ENCODE results near the gene TCEAL5.
"Not testable (repeated sequence)": the region's sequence is repeated elsewhere in the genome, so short reads cannot be mapped to it uniquely, and the experiment has no call there.

Gene TCEAL5

GRCh38 chrX:103276581-103277002 is at the start of gene TCEAL5:
TCEAL5 (minus strand) TSS chrX:103276750; CDS start chrX:103274563, 2,187 bp downstream.
- DNase-seq (ENCODE audit: low spot score): no peak

DNA sequence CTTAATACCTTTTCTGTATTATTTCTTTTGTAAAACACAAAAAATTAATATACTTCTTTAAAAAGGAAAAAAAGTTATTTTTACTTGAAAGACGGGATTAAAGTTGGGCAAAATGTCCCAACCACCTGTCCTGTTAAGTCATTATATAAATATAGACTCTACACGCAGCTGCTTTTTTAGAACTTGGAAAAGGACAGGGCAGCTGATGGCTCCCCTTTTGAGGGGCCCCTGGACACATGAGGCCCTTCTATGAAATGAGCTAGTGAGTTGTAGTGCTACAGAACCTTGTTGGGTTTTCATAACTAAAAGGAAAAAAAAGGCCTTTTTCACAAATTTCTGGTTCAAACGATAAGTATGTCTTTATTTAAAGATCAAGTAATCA is 34.8 kb upstream of the TCEAL5 start:
- no peak for DNase-seq (ENCODE audit: low spot score)

DNA sequence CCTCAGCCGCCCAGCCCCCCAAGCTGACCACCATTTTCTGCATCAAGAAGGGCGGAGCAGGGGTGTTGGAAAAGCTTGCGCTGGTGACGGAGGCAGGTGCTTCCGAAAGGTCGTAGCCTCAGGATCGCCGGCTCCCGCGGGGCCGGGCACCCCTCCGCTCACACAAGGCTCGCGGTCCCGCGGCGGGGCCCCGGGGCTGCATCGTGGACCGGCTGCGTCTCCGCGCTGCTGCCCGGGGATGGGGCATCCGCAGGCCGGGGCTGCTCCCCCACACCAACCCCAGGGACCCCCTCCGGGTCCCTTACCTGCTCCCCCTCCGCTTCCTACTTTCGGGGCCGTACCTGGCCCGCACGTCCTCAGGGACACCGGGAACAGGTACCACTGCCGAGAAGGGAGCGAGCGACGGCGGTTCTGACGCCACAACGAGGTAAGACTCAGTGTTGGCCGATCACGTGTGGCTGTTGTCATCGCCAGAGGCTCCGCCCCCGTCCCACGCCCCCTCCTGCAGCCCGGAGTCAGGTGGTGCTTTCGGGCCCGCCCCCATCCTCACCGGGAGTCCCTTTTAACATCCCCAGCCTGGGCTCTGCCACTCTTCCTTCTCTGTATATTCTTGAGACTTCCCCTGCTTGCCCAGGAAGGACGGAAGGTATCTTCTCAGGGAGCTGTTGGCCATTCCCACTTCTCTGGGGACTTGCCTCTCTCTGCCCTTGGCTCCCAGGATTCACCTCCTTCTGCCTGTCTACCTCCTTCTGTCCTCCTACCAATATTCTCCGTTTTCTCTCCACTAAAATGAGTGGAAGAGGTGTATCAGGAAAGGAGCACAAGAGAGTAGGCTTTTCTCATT is 34.2 kb upstream of the TCEAL5 start, which contains the start of gene BEX2:
BEX2 (minus strand) TSS at position 436 of the 844 bp plus-strand sequence. CDS start 1,014 bp downstream, outside the sequence.
- DNase-seq (ENCODE audit: low spot score): peak; percentile 59

- no peak for DNase-seq (ENCODE audit: low spot score)
Measured at GRCh38 chrX:103309860-103310554, 33.5 kb upstream of the TCEAL5 start.

DNA sequence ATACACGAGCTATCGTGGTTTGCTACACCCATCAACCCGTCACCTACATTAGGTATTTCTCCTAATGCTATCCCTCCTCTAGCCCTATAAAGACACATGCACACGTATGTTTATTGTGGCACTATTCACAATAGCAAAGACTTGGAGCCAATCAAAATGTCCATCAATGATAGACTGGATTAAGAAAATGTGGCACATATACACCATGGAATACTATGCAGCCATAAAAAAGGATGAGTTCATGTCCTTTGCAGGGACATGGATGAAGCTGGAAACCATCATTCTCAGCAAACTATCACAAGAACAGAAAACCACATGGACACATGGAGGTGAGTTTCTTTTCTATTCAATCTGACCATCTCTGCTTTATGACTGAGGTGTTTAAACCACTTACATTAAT is 29.1 kb upstream of the TCEAL5 start:
- not testable (repeated sequence) for DNase-seq (ENCODE audit: low spot score)

DNA sequence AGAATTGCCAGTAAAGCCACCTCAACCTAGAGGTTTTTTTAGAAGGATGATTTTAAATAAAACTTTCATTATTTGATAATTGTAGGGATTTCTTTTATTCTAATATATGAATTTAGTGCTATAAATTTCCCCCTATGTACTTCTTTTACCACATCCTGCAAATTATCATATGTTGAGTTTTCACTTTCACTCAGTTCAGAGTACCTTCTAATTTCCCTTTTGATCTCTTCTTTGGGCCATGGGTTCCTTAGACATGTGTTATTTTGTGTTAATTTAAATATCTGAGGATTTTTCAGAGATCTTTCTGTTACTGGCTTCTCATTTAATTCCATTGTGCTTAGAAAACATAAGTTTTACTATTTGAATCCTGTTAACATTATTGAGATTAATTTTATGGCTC is 28.2 kb upstream of the TCEAL5 start:
- no peak for DNase-seq (ENCODE audit: low spot score)

DNA sequence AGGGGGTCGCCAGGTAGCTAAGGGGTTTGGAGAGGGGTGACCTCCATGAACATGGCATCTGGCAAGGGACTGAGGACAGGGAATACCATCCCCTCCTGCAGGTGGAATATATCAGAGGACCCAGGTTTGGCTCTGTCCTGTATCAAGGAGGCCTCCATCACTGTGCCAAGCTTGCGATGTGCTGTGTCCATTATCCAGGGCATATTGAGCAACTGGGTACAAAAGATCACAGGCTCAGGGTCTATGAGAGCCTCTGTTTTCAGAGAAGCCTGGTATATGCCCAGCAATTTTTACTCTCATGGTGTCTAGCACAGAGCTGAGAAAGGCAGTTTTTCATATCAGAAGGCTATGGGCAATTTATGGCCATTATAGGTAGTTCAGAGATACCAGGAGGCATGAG is 16.6 kb upstream of the TCEAL5 start:
- DNase-seq (ENCODE audit: low spot score): no peak

- DNase-seq (ENCODE audit: low spot score): no peak
Measured at GRCh38 chrX:103279624-103280023, 3.1 kb upstream of the TCEAL5 start.

DNA sequence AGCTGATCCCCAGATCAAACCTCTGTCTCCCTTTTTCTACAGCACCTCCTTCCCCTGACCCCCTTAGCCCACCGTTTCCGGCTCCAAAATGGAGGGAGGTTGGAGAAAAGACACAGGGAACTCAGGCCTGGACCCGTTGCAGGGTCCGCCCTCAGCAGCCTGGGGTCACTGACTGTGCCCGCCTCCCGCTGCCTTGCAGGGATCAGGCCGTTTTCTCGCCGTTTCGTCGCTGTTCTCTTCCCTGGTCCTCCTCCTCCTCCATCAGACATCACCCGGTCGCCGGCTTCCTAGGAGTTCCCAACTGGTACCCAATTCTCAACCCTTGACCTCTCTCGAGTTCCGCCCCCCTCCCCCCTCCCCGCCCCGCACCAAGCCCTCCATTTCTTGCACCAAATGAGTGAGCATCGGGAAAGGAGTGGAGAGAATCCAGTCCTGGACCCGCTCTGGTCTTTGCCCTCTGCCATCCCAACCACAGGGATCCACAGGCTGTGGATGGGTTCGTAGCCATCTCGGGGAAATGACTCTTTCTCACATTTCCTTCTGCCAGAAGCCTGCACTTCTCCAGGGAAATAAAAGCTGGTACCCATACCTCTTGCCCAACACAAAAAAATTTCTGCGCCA is 493 bp downstream of the TCEAL5 start:
- no peak for DNase-seq (ENCODE audit: low spot score)

DNA sequence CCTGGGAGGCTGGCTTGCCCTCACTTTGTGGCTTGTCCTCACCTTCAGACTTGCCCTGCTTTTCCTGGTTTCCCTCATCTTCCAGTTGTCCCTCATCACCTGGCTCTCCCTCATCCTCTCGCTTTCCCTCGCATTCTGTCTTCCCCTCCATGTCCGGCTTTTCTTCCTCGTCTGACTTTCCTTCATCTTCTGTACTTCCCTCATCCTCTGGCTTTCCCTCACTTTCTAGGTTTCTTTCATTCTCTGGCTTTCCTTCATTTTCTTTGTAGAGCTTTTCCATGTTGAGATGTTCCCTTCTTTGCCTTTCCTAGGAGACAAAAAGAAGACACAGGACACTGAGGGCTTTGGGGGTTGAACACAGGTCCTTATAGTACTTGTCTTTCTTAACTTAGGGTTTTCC is 2.3 kb downstream of the TCEAL5 start:
- no peak for DNase-seq (ENCODE audit: low spot score)

- no peak for DNase-seq (ENCODE audit: low spot score)
Measured at GRCh38 chrX:103258275-103258674, 18.3 kb downstream of the TCEAL5 start.

DNA sequence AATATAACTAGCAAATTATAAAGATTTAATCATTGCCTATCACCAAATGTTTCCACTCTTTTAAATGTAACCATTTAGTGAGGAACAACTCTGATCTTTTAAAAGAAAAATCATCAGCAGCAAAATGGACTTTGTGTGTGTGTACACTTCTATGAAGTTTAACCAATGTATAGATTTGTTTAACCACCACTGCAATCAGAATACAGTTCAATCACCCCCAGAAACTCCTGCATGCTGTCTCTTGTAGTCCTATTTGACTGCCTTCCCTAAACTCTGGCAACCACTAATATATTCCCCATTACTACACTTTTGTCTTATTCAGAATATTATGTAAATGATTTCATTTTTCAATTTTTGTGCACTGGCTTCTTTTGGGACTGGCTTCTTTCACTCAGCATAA is 19.9 kb downstream of the TCEAL5 start:
- no peak for DNase-seq (ENCODE audit: low spot score)

GRCh38 chrX:103254921-103255493 is 21.5 kb downstream of the TCEAL5 start, which contains the start of gene TCEAL8:
TCEAL8 (minus strand) TSS chrX:103255155; CDS start chrX:103253979, 1,176 bp downstream.
- peak; percentile 45 for DNase-seq (ENCODE audit: low spot score)

- DNase-seq (ENCODE audit: low spot score): no peak
Measured at GRCh38 chrX:103254171-103254824, 22.3 kb downstream of the TCEAL5 start.

DNA sequence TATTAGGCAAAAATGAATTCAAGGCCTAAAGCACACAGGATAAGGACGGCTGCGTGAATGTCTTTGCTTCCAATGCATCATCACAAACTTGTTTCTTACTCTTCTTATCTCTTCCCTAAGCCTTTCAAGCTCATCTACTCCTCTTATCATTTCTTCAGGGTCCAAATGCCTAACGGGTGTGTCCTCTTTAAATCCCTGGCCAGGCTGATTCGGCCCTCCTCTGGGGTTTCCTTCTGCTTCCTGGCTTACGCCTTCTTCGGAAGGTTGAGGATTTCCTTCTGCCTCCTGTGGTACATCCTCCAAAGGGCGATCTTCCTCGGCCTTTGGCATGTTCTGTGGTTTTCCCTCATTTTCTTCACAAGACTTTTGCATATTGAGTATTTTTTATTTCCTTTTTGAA is 22.9 kb downstream of the TCEAL5 start:
- no peak for DNase-seq (ENCODE audit: low spot score)

DNA sequence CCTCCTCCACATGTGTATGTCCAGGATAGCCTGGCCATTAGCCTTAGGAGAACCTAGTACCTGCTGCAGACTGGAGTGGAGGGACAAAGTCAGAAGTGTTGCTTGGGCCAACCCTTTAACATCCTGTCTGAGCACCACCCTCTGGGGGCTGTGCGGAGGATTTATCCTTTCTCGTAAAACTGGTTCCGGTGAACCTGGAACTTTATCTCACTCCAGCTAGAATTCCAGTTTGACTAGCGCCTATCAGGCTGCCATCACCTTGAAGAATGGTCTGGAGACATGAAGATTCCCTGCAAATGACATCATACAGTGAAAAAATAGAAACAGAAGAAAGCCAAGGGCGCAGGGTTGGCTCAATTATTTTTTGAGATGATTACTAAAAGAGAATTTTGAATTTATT is 25.6 kb downstream of the TCEAL5 start:
- no peak for DNase-seq (ENCODE audit: low spot score)

DNA sequence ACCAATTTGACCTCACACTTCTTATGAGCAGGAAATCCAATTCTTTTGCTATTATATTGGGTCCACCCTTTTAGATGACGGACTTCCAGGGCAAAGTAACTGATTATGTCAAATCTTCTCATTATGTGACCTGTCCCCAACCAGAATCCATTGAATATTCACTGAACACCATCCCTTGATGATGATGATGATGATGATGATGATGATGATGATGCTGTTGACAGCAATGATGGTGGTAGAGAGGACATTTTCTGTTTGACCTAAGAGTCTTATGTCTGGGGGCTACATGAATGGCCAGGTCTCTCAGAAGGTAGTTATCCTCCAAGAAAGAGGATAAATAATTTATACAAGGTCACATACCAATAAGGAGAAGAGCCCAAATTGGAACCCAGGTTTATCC is 26.7 kb downstream of the TCEAL5 start:
- DNase-seq (ENCODE audit: low spot score): no peak

DNA sequence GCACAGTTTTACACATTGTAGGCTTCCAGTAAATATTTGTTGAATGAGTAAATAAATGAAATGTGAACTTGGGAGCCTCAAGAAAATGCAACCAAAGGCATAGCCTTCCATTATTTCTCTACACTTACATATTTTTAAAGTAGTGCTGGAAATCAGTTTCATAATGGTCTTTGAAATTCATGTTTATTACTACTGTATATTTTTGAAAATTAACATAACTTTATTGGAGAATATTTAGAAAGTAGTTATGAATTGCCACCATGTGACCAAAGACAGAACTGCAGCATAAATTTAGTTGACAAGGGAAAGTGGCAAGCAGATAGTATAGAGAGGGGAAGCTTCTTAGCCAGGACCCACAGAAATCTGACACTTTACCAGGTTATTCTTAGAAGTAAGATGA is 28.0 kb downstream of the TCEAL5 start:
- no peak for DNase-seq (ENCODE audit: low spot score)

DNA sequence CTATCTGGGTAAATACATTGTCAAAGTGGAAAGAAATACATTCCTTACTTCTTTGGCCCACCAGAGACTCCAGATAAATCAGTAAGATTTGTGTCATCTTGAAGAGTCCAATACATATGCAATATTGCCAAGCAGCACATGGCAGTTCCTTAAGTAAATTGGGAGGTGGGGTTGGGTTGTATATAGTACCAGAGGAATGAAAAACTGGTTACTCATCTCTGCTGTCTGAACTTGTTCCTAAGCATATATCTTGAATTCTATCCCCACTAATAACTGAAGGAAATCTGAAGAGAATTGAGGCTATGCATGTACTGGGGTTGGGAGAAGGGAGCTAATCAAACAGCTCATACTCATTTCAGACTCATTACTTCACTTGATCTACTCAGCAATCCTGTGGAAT is 36.4 kb downstream of the TCEAL5 start:
- no peak for DNase-seq (ENCODE audit: low spot score)

DNA sequence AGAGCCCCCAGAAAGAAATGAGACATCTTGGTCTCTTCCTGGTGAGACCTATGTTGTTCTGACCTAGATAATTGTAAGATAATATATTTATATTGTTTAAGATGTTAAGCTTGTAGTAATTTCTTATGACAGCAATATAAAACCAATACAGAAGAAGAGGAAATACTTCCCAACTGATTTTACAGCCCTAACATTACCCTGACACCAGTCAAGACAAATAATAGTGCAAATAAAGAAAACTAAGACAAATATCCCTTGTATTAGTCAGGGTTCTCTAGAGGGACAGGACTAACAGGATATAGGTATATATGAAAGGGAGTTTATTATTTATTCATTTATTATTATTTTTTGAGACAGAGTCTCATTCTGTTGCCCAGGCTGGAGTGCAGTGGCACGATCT is 40.3 kb downstream of the TCEAL5 start:
- DNase-seq (ENCODE audit: low spot score): no peak

DNA sequence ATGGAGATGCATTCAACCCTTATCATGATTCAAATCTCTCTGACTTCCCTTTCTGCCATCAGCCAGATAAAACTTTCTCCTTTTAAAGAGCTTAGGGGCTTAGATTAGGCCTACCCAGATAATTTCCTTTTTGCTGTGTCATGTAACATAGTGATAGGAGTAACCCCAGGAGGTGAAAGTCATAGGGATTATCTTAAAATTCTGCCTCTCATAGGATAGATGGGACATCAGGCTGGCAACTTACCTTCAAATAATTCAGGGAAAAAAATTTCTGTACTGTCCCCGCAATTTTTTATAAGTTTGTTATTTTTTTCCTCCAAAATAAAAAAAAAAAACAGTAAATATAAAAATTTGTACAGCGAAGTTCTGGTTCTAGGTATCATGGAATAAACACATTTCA is 40.9 kb downstream of the TCEAL5 start:
- DNase-seq (ENCODE audit: low spot score): not testable (repeated sequence)

DNA sequence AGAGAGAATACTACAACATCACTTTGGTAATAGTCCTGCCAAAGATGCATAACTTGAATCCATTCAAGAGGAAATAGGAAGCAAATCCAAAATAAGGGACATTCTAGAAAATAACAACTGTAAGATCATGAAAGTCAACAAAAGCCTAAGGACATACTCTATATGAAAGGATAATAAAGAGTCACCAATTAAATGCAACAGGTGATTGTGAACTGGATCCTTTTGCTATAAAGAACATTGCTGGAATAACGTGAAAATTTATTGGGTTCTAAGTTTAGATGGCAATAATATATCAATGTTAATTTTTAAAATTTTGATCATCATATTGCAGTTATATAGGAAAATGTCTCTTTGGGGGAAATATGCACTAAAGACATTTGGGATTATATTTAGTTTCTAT is 41.7 kb downstream of the TCEAL5 start:
- DNase-seq (ENCODE audit: low spot score): no peak
